Lower leg skin (tissue), 3 donors: ENCODE measurements around the gene PDE12.
"Not testable (repeated sequence)": the region's sequence is repeated elsewhere in the genome, so short reads cannot be mapped to it uniquely, and the experiment has no call there.

Experiments
- POLR2A ChIP-seq, 2 donors: fragments of 450-650 bp; IDR thresholded peaks; one replicate each; pipeline ENCODE4 v1.6.1; 2016 to 2017; ENCODE audit warnings: antibody characterized with exemption in 2 of 2, mild to moderate bottlenecking in 1 of 2, moderate library complexity in 1 of 2
- TF ChIP-seq, protein P1 (sequence below), 3 donors: fragments of 450-650 bp; IDR thresholded peaks; one replicate each; pipeline ENCODE4 v1.5.1; 2016; ENCODE audit warnings: antibody characterized with exemption in 3 of 3, mild to moderate bottlenecking in 3 of 3, moderate library complexity in 2 of 3

DNA sequence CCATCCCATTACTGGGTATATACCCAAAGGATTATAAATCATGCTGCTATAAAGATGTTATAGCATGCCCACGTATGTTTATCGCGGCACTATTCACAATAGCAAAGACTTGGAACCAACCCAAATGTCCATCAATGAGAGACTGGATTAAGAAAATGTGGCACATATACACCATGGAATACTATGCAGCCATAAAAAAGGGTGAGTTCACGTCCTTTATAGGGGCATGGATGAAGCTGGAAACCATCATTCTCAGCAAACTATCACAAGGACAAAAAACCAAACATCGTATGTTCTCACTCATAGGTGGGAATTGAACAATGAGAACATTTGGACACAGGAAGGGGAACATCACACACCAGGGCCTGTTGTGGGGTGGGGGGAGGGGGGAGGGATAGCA, 55.8 kb downstream of the PDE12 start:
- TF ChIP-seq POLR2A (IDR thresholded peaks at IDR 0.05), result not testable (repeated sequence)
- TF ChIP-seq, protein P1, sequence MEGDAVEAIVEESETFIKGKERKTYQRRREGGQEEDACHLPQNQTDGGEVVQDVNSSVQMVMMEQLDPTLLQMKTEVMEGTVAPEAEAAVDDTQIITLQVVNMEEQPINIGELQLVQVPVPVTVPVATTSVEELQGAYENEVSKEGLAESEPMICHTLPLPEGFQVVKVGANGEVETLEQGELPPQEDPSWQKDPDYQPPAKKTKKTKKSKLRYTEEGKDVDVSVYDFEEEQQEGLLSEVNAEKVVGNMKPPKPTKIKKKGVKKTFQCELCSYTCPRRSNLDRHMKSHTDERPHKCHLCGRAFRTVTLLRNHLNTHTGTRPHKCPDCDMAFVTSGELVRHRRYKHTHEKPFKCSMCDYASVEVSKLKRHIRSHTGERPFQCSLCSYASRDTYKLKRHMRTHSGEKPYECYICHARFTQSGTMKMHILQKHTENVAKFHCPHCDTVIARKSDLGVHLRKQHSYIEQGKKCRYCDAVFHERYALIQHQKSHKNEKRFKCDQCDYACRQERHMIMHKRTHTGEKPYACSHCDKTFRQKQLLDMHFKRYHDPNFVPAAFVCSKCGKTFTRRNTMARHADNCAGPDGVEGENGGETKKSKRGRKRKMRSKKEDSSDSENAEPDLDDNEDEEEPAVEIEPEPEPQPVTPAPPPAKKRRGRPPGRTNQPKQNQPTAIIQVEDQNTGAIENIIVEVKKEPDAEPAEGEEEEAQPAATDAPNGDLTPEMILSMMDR (IDR thresholded peaks at IDR 0.05), result not testable (repeated sequence)
